Peyer's patch (tissue), 4 donors: Measurements from ENCODE around the gene MYBPC3. TPM values are rescaled to one million over a fixed set of nuclear protein-coding genes. Genes with fewer than 3 reads are reported as not detected.
A peak's percentile ranks its signal among the peaks of the same experiment; 100 is the strongest.

Experiments
- DNase-seq, 3 donors: peaks; one replicate each; pipeline ENCODE4 v3.0.0-alpha.2; 2017 to 2019
- H3K27ac ChIP-seq, 4 donors: fragments of 200-600 bp; sonication (generic); one replicate each; pipeline ENCODE4 v1.5.1; 2016 to 2019
- H3K27me3 ChIP-seq, 2 donors: fragments of 200-600 bp; sonication (generic); one replicate each; pipeline ENCODE4 v1.5.1; 2019
- H3K36me3 ChIP-seq, 3 donors: fragments of 200-600 bp; sonication (generic); one replicate each; pipeline ENCODE4 v1.5.1; 2016 to 2019
- H3K4me1 ChIP-seq, 4 donors: fragments of 200-600 bp; sonication (generic); one replicate each; pipeline ENCODE4 v1.5.1; 2016 to 2019
- H3K4me3 ChIP-seq, 4 donors: fragments of 200-600 bp; sonication (generic); 1 replicate in 3 of 4; 2 replicates in 1 of 4; pipeline ENCODE4 v1.5.1; 2016 to 2019; ENCODE audit warnings: mild to moderate bottlenecking in 1 of 4
- H3K9me3 ChIP-seq, 4 donors: fragments of 200-600 bp; sonication (generic); one replicate each; pipeline ENCODE4 v1.5.1; 2016 to 2019; ENCODE audit warnings: mild to moderate bottlenecking in 1 of 4
- CTCF ChIP-seq, 6 experiments: fragments of 450-650 bp in 4 of 6; fragments of 200-600 bp in 2 of 6; sonication (generic) in 1 of 6; IDR thresholded peaks; one replicate each; pipeline ENCODE4 v1.5.1; 2017 to 2019; ENCODE audit warnings: antibody characterized with exemption in 6 of 6, mild to moderate bottlenecking in 3 of 6, moderate library complexity in 1 of 6
- POLR2A ChIP-seq, 2 donors: fragments of 450-650 bp; IDR thresholded peaks; one replicate each; pipeline ENCODE4 v1.5.1; 2017; ENCODE audit warnings: antibody characterized with exemption in 2 of 2, mild to moderate bottlenecking in 2 of 2, moderate library complexity in 2 of 2
- total RNA-seq, 4 donors: library from RNA; depleted of rRNA; stranded (reverse); fragments of >200 nt; gene quantifications; one replicate each; pipeline ENCODE4 v1.1.0, GENCODE V29; 2016

Gene MYBPC3
- not detected for total RNA-seq

GRCh38 chr11:47352556-47352955 is at the start of gene MYBPC3:
TSS of gene MYBPC3 (minus strand) at chr11:47352702. CDS start at chr11:47352647, 55 bp downstream.
- Histone ChIP-seq H3K36me3 (no peaks in the 10 kb centered on the region), H3K27ac (no peak within 1 kb of the TSS), H3K9me3 (no peaks in the 10 kb centered on the region), H3K4me1 (peaks cover 0 to 3% (median 0%) of the 10 kb centered on the region in 4 donors), H3K27me3 (no peaks in the 10 kb centered on the region), H3K4me3 (no peak within 1 kb of the TSS)
- DNase-seq = no peak
- no peak for TF ChIP-seq CTCF (IDR thresholded peaks at IDR 0.05)
- TF ChIP-seq POLR2A (IDR thresholded peaks at IDR 0.05) = no peak

DNA sequence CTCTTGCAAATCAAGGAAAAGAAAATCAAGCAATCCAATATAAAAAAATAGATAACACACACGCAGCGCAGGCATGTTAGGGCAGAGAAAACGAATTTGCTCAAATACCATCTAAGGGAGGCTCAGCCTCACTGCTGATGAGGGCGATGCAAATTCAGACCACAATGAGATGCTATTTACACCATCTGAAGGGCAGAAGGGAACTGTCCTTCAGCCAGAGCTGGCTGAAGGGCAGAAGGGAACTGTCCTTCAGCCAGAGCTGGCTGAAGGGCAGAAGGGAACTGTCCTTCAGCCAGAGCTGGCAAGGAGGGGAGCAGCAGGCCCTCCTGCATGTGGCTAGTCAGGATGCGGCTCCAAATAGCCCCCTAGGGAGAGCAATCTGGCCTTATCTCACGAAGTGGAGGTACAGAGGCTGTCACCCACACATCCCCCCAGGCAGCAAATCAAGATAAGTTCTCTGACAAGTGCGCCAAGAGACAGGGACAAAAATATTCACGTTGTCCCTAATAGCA is 48.3 kb upstream of the MYBPC3 start:
- Histone ChIP-seq H3K36me3 (no peaks in the 10 kb centered on the region), H3K9me3 (no peaks in the 10 kb centered on the region), H3K4me1 (peaks cover 0 to 16% (median 4%) of the 10 kb centered on the region in 4 donors), H3K4me3 (peak overlapping the region in 3 of 4 donors; percentile 56 to 58 (median 58)), H3K27ac (peak overlapping the region; percentile 64 to 92 (median 83)), H3K27me3 (no peaks in the 10 kb centered on the region)
- peak in 1 of 3 donors; percentile 43 for DNase-seq
- no peak for TF ChIP-seq POLR2A (IDR thresholded peaks at IDR 0.05)
- no peak for TF ChIP-seq CTCF (IDR thresholded peaks at IDR 0.05)

DNA sequence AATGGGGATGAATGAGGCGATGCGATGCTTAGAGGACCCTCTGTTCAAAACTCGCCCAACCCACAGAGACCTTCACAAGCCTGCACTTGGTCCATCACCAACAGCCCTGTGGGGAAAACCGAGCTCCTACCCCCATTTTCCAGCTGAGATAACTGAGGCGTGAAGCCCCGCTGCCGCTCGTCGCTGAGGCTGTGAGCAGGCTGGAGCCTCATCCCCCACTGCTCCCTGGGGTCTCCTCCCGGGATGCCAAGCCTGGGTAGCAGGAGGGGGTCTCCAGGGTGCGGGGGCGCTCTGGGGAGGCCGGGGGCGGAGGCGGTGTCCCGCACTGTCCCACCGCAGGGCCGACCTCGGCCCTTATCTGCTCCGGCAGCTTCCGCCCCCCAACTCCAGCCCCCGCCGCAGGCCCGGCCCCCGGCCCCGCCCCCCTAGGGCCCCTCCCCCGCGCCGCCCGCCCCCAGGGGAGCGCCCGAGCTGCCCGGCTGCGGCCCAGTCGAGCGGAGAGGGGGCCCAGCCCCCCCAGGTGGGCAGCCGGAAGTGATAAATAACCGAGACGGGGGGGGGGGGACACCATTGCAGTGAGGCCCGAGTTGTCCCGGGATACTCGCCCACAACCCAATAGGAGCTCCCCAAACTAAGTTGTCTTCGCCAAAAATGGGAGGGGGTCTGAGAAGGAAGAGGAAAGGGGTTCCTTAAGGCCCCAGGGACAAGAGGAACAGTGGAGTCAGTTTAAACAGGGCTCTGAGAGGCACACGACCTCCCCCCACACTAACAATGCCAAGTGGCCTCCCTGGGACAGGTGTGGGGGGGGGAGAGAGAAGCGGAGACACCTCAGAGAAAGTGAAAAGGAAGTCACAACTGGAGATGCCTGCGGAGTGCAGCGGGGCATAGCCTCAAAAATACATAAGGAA is 47.6 kb upstream of the MYBPC3 start:
- Histone ChIP-seq H3K9me3 (no peaks in the 10 kb centered on the region), H3K4me3 (peak overlapping the region; percentile 56 to 65 (median 58)), H3K27ac (peak overlapping the region; percentile 64 to 92 (median 83)), H3K36me3 (no peaks in the 10 kb centered on the region), H3K4me1 (peaks cover 0 to 21% (median 9%) of the 10 kb centered on the region in 4 donors), H3K27me3 (no peaks in the 10 kb centered on the region)
- peak in 1 of 2 donors; percentile 16 for TF ChIP-seq POLR2A (IDR thresholded peaks at IDR 0.05)
- TF ChIP-seq CTCF (IDR thresholded peaks at IDR 0.05) = no peak
- peak; percentile 56 to 78 (median 76) for DNase-seq

- no peak for TF ChIP-seq POLR2A (IDR thresholded peaks at IDR 0.05)
- TF ChIP-seq CTCF (IDR thresholded peaks at IDR 0.05) = no peak
- no peaks in the 10 kb centered on the region for H3K36me3 ChIP-seq
- peaks cover 0 to 33% (median 21%) of the 10 kb centered on the region in 4 donors for H3K4me1 ChIP-seq
- no peaks in the 10 kb centered on the region for H3K9me3 ChIP-seq
- H3K27ac ChIP-seq = peak overlapping the region in 1 of 4 donors; percentile 89
- H3K27me3 ChIP-seq = no peaks in the 10 kb centered on the region
- DNase-seq = no peak
- no peak overlapping the region for H3K4me3 ChIP-seq
These were observed 46.0 kb upstream of the MYBPC3 start for GRCh38 chr11:47398551-47398950.

- Histone ChIP-seq H3K9me3 (no peaks in the 10 kb centered on the region), H3K4me1 (peaks cover 0 to 36% (median 24%) of the 10 kb centered on the region in 4 donors), H3K4me3 (no peak overlapping the region), H3K27ac (no peak overlapping the region), H3K27me3 (no peaks in the 10 kb centered on the region), H3K36me3 (no peaks in the 10 kb centered on the region)
- DNase-seq = no peak
- TF ChIP-seq CTCF (IDR thresholded peaks at IDR 0.05) = no peak
- no peak for TF ChIP-seq POLR2A (IDR thresholded peaks at IDR 0.05)
These were observed 45.5 kb upstream of the MYBPC3 start for GRCh38 chr11:47398011-47398410.
